H1 (cell line): ENCODE measurements around the gene SH3GL1. TPM values are rescaled to one million over a fixed set of nuclear protein-coding genes. Genes with fewer than 3 reads are reported as not detected.

Experiments
- ASH2L ChIP-seq: fragments of 200-600, 300-600 bp; sonication (generic); IDR thresholded peaks from one replicate; pipeline ENCODE4 v1.7.1; 2017; ENCODE audit warnings: low read length
- ATF2 ChIP-seq: IDR thresholded peaks from 2 replicates; pipeline ENCODE4 v1.6.1; 2012; ENCODE audit warnings: low read length, inconsistent platforms
- BACH1 ChIP-seq: IDR thresholded peaks from 2 replicates; pipeline ENCODE4 v1.6.1; 2012; ENCODE audit warnings: low read length, improper control_type of control experiment
- BCL11A ChIP-seq, 2 experiments: IDR thresholded peaks; one replicate each; pipeline ENCODE4 v1.6.1; 2011; ENCODE audit warnings: low read depth in 2 of 2, low read length in 2 of 2, mild to moderate bottlenecking in 2 of 2
- BRCA1 ChIP-seq: IDR thresholded peaks from 2 replicates; pipeline ENCODE4 v1.6.1; 2012; ENCODE audit warnings: low read depth, low read length, improper control_type of control experiment
- CBX8 ChIP-seq: fragments of 300-800, 300-1000 bp; sonication (generic); IDR thresholded peaks from 2 replicates; pipeline ENCODE4 v1.7.1; 2016; ENCODE audit warnings: low read depth, low read length, borderline replicate concordance
- CREB1 ChIP-seq: IDR thresholded peaks from 2 replicates; pipeline ENCODE4 v1.6.1; 2012; ENCODE audit warnings: inconsistent platforms
- E2F6 ChIP-seq: IDR thresholded peaks from 2 replicates; pipeline ENCODE4 v1.6.1; 2012; ENCODE audit warnings: inconsistent platforms
- FOSL1 ChIP-seq: IDR thresholded peaks from 2 replicates; pipeline ENCODE4 v1.6.1; 2011; ENCODE audit warnings: mild to moderate bottlenecking, low read depth, low read length, moderate library complexity; ENCODE audit not compliant: insufficient read depth
- GTF2F1 ChIP-seq: IDR thresholded peaks from 2 replicates; pipeline ENCODE4 v1.6.1; 2012; ENCODE audit warnings: low read depth, low read length, improper control_type of control experiment, borderline replicate concordance
- JUND ChIP-seq: IDR thresholded peaks from 2 replicates; pipeline ENCODE4 v1.6.1; 2011; ENCODE audit warnings: mild to moderate bottlenecking, improper control_type of control experiment, low read length
- NANOG ChIP-seq: IDR thresholded peaks from 2 replicates; pipeline ENCODE4 v1.6.1; 2011; ENCODE audit warnings: low read length, low read depth, mild to moderate bottlenecking, inconsistent platforms; ENCODE audit not compliant: insufficient read depth, poor library complexity, severe bottlenecking
- NRF1 ChIP-seq: IDR thresholded peaks from 2 replicates; pipeline ENCODE4 v1.6.1; 2011; ENCODE audit warnings: mild to moderate bottlenecking, low read depth, low read length, improper control_type of control experiment
- POLR2AphosphoS5 ChIP-seq: IDR thresholded peaks from 2 replicates; pipeline ENCODE4 v1.6.1; 2011; ENCODE audit warnings: low read depth, low read length
- RAD21 ChIP-seq, 2 experiments: IDR thresholded peaks in 1 of 2; conservative IDR thresholded peaks in 1 of 2; 2 replicates each; pipeline ENCODE4 v1.6.1; 2011; ENCODE audit warnings: low read depth in 2 of 2, low read length in 2 of 2, improper control_type of control experiment in 1 of 2, inconsistent platforms in 1 of 2, mild to moderate bottlenecking in 1 of 2, moderate library complexity in 1 of 2
- RBBP5 ChIP-seq: IDR thresholded peaks from 2 replicates; pipeline ENCODE4 v1.7.1; 2012; ENCODE audit warnings: low read depth, mild to moderate bottlenecking, inconsistent platforms, low read length, moderate library complexity, borderline replicate concordance
- RNF2 ChIP-seq: fragments of 200-900, 300-1000 bp; sonication (generic); IDR thresholded peaks from 2 replicates; pipeline ENCODE4 v1.7.1; 2016; ENCODE audit warnings: borderline replicate concordance, low read depth, mild to moderate bottlenecking, antibody characterized with exemption, low read length; ENCODE audit not compliant: poor library complexity, severe bottlenecking; ENCODE audit errors: missing control alignments
- RXRA ChIP-seq: IDR thresholded peaks from 2 replicates; pipeline ENCODE4 v1.6.1; 2011; ENCODE audit warnings: low read depth, mild to moderate bottlenecking, low read length, moderate library complexity; ENCODE audit not compliant: insufficient read depth
- SIRT6 ChIP-seq: IDR thresholded peaks from one replicate; pipeline ENCODE4 v1.7.1; 2012; ENCODE audit warnings: low read length, inconsistent platforms
- TAF1 ChIP-seq: IDR thresholded peaks from 2 replicates; pipeline ENCODE4 v1.6.1; 2011; ENCODE audit warnings: mild to moderate bottlenecking, low read depth, low read length
- TCF12 ChIP-seq: IDR thresholded peaks from 2 replicates; pipeline ENCODE4 v1.6.1; 2011; ENCODE audit warnings: low read depth, mild to moderate bottlenecking, low read length
- ZNF274 ChIP-seq: IDR thresholded peaks from 2 replicates; pipeline ENCODE4 v1.7.0; 2012; ENCODE audit warnings: low read length, borderline replicate concordance; ENCODE audit errors: extremely low read depth
- polyA plus RNA-seq, 7 experiments: library from polyadenylated mRNA; depleted of rRNA in 3 of 7; stranded (reverse) in 5 of 7; unstranded in 2 of 7; fragments of >200 nt in 5 of 7; fragments of 200-250 nt in 2 of 7; gene quantifications; 1 replicate in 5 of 7; 2 replicates in 1 of 7; 4 replicates in 1 of 7; pipeline versions ENCODE4 v1.2.1 to v1.2.3, GENCODE V29; 2011 to 2013; ENCODE audit warnings: missing spikeins in 2 of 7, mixed read lengths in 2 of 7
- total RNA-seq: library from RNA; stranded (reverse); fragmentation: NEBNext Ultra II Directional; extraction: Animal tissue kit (Norgen Biotek cat#: 25700); gene quantifications from 2 replicates; pipeline ENCODE4 v1.2.1, GENCODE V29; 2021

SH3GL1 gene
- total and polyA plus RNA-seq, 2 of the 8 experiments (the other 6 are each of a cell fraction or from before 2014, with no cell fraction given), result 81.5 to 102 TPM

GRCh38 chr19:4403005-4403761 lies 2.8 kb upstream of the SH3GL1 start (continued):
- no peak for TF ChIP-seq ZNF274
- no peak for TF ChIP-seq GTF2F1
- no peak for TF ChIP-seq NRF1
- no peak for TF ChIP-seq TAF1
- no peak for TF ChIP-seq ASH2L
- TF ChIP-seq RNF2, result no peak
- no peak for TF ChIP-seq BCL11A (IDR thresholded peaks at IDR 0.05; ENCODE audit: low read depth in 2 of 2, low read length in 2 of 2)
- TF ChIP-seq SIRT6, result no peak
- no peak for TF ChIP-seq BACH1
- 0 out of 2 replicates have a peak, but pooled peaks have one; percentile 32 for TF ChIP-seq RBBP5
- 0 out of 2 replicates have a peak, but pooled peaks have one; percentile 8 for TF ChIP-seq E2F6
- no peak for TF ChIP-seq CBX8
- no peak for TF ChIP-seq BRCA1
- peak; percentile 48; the same call in 1 of the 2 replicates for TF ChIP-seq POLR2AphosphoS5
- no peak for TF ChIP-seq RXRA
- TF ChIP-seq JUND, result no peak
- TF ChIP-seq ATF2, result no peak
- TF ChIP-seq FOSL1, result no peak
- TF ChIP-seq CREB1, result no peak
- no peak for TF ChIP-seq RAD21 (IDR thresholded peaks at IDR 0.05 in 1 of 2, conservative IDR thresholded peaks at IDR 0.05 in 1 of 2; ENCODE audit: low read depth in 2 of 2, low read length in 2 of 2)
- TF ChIP-seq NANOG, result no peak
- no peak for TF ChIP-seq TCF12
